AG09319 (cell line): ENCODE data around the gene PEX13.
"Not testable (repeated sequence)": the region's sequence is repeated elsewhere in the genome, so short reads cannot be mapped to it uniquely, and the experiment has no call there.

Experiments used
- DNase-seq: peaks from one replicate; pipeline ENCODE4 v3.0.0-alpha.2; 2010; ENCODE audit warnings: low read depth; ENCODE audit errors: extremely low read depth
- TF ChIP-seq, protein P1 (sequence below): IDR thresholded peaks from 2 replicates; pipeline ENCODE4 v1.5.1; 2011; ENCODE audit warnings: low read depth, mild to moderate bottlenecking, inconsistent platforms, low read length, moderate library complexity

Gene PEX13

DNA sequence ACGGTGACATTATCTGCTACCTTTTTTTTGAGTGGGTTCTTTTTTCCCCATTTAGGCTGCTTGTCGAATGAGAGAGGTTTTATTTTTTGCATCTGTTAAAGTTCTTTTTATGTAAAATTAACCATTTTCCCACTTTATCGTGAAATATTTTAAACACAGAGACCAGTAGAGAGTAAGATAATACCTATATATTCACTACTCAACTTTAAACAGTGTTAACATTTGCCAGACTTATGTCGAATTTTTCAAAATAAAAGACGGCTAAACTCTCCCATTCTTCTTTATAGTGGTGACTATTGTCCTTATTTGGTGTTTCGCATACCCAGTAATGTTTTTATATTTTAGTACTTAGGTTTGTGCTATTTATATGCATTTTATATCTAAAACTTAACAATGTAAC is 1.3 kb downstream of the PEX13 start:
- TF ChIP-seq, protein P1, sequence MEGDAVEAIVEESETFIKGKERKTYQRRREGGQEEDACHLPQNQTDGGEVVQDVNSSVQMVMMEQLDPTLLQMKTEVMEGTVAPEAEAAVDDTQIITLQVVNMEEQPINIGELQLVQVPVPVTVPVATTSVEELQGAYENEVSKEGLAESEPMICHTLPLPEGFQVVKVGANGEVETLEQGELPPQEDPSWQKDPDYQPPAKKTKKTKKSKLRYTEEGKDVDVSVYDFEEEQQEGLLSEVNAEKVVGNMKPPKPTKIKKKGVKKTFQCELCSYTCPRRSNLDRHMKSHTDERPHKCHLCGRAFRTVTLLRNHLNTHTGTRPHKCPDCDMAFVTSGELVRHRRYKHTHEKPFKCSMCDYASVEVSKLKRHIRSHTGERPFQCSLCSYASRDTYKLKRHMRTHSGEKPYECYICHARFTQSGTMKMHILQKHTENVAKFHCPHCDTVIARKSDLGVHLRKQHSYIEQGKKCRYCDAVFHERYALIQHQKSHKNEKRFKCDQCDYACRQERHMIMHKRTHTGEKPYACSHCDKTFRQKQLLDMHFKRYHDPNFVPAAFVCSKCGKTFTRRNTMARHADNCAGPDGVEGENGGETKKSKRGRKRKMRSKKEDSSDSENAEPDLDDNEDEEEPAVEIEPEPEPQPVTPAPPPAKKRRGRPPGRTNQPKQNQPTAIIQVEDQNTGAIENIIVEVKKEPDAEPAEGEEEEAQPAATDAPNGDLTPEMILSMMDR: no peak
- no peak for DNase-seq

DNA sequence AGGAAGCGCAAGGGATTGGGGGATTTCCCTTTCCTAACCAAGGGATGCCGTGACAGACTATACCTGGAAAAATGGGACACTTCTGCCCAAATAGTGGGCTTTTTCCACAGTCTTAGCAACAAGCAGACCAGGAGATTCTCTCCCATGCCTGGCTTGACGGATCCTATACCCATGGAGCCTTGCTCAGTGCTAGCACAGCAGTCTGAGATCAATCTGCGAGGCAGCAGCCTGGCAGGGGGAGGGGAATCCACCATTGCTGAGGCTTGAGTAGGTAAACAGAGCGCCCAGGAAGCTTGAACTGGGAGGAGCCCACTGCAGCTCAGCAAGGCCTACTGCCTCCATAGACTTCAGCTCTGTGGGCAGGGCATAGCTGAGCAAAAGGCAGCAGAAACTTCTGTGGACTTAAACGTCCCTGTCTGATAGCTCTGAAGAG is 3.7 kb downstream of the PEX13 start:
- TF ChIP-seq, protein P1: no peak
- no peak for DNase-seq

DNA sequence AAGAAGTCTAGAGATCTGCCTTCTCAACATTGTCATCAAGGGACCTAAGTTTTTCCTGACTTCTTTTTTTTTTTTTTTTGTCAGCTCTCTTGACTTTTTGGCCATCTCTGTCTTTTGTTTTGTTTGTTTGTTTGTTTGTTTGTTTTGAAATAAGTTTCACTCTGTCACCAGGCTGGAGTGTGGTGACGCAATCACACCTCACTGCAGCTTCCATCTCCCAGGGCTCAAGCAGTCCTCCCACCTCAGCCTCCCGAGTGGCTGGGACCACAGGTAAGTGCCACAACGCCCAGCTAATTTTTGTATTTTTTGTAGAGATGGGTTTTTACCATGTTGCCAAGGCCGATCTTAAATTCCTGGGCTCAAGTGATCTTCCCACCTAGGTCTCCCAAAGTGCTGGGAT is 6.2 kb downstream of the PEX13 start:
- TF ChIP-seq, protein P1: no peak
- no peak for DNase-seq

DNA sequence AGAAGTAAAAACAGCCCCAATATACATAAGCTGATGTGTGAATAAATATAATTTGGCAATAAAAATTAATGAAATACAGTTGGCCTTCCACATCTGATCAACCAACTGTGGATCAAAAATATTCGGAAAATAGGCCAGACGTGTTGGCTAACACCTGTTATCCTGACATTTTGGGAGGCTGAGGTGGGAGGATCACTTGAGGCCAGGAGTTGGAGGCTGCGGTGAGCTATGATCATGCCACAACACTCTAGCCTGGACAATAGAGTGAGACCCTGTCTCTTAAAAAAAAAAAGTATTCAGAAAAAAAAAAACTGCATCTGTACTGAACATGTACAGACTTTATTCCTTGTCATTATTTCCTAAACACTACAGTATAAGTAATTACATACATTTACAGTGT is 12.0 kb downstream of the PEX13 start:
- no peak for DNase-seq
- TF ChIP-seq, protein P1: no peak

DNA sequence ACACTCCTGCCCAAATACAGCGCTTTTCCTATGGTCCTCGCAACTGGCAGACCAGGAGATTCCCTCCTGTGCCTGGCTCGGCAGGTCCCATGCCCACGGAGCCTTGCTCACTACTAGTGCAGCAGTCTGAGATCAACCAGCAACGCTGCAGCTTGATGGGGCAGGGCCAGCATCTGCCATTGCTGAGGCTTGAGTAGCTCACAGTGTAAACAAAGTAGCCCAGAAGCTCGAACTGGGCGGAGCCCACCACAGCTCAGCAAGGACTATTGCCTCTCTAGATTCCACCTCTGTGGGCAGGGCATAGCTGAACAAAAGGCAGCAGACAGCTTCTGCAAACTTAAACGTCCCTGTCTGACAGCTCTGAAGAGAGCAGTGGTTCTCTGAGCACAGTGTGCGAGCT is 17.1 kb downstream of the PEX13 start:
- DNase-seq: not testable (repeated sequence)

DNA sequence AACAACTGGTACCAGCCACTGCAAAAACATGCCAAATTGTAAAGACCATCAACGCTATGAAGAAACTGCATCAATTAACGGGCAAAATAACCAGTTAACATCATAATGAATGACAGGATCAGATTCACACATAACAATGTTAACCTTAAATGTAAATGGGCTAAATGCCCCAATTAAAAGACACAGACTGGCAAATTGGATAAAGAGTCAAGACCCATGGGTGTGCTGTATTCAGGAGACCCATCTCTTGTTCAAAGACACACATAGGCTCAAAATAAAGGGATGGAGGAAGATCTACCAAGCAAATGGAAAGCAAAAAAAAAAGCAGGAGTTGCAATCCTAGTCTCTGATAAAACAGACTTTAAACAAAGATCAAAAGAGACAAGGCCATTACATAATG is 19.1 kb downstream of the PEX13 start:
- DNase-seq: not testable (repeated sequence)

DNA sequence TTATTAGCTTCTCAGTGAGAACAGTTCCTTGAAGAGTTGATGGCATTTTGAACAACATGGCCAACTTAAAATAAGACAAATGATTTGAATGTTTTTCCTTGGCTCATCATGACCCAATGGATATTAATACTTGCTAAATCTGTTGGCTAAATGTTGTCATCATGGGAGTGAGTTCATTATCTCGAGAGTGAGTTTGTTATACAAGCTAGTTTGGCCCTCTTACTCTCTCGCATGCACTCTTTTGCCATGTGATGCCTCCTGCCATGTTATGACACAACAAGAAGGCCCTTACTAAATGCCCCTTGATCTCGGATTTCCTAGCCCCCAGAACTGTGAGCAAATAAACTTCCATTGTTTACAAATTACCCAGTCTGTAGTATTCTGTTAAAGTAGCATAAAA is 25.3 kb downstream of the PEX13 start:
- TF ChIP-seq, protein P1: no peak
- DNase-seq: no peak

DNA sequence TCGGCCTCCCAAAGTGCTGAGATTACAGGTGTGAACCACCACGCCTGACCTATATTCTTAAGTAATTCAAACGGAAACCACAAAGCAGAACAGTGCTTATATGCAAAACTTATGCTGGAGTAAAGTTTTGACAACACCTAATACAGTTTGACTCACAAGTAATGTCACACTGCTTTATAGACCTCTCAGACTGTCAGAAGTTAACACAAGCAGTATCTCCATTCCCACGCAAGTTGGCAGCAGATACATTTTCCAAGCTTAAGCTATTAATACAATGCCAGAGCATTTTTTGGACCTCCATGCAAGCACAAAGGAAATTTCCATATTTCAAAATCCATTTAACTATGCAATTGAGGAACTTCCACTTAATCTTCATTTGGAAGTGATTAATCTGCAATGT is 27.1 kb downstream of the PEX13 start:
- DNase-seq: no peak
- TF ChIP-seq, protein P1: no peak

DNA sequence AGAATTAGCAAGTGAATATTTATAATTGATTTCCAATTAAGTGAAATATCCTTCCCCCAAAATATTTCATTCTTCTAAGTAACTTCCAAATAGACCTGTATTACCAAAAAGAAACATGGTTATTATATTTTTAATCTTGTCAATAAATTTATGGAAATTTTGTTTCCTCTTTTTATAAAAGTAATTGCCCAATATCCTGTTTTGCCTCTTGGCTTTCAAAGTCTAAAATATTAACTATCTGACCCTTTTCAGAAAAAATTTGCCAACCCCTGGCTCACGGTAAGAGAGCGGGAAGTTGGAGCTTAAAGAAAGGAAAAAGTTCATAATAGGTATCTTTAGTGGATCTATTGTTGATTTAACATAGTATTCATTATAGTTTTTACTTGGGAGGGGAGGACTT is 27.7 kb downstream of the PEX13 start:
- DNase-seq: no peak
- TF ChIP-seq, protein P1: no peak
